ENCODE results near the gene COL6A6.

Gene COL6A6

DNA sequence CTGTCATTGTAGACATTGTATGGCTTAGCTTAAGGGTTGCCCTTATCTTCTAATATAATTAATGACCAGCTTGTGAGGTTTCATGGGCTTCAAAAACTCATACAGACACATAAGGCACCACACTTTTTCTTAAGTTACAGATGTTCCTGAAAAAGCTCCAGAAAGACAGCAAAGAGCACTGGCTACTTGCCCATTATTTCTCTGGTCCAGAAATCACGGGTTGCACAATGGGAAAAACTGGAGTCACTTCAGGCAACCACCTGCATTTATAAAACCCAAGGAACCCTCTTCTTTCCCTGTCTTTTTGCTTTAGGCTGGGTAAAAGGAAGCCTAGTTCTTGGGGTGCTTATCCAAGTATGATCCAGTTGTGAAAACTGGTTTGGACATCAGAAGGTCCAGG, 2.3 kb upstream of the COL6A6 start:
- TF ChIP-seq, protein P1, sequence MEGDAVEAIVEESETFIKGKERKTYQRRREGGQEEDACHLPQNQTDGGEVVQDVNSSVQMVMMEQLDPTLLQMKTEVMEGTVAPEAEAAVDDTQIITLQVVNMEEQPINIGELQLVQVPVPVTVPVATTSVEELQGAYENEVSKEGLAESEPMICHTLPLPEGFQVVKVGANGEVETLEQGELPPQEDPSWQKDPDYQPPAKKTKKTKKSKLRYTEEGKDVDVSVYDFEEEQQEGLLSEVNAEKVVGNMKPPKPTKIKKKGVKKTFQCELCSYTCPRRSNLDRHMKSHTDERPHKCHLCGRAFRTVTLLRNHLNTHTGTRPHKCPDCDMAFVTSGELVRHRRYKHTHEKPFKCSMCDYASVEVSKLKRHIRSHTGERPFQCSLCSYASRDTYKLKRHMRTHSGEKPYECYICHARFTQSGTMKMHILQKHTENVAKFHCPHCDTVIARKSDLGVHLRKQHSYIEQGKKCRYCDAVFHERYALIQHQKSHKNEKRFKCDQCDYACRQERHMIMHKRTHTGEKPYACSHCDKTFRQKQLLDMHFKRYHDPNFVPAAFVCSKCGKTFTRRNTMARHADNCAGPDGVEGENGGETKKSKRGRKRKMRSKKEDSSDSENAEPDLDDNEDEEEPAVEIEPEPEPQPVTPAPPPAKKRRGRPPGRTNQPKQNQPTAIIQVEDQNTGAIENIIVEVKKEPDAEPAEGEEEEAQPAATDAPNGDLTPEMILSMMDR (conservative IDR thresholded peaks at IDR 0.05; ENCODE audit: low read depth, low read length): no peak
- DNase-seq (ENCODE audit: low read depth): no peak
- H3K4me3 ChIP-seq (ENCODE audit: low read length): no peak overlapping the region

DNA sequence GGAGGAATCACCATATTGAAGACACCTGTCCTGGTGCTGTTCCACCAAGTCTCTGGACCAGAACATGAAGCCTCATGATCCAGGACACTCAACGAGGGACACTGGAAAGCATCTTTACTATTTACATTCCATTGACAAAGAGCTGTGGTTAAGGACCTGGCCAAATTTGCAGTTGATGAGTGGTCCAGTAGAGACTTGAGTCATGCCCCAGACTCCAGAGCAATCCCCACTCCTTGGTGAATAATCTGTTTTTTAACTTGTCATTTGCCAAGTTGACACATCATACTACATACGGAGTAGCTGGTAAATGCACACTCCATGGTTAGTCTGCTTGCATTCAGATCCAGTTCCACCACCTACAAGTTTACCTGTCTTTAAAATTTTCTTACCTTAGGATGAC, 1.2 kb upstream of the COL6A6 start:
- TF ChIP-seq, protein P1 (conservative IDR thresholded peaks at IDR 0.05; ENCODE audit: low read depth, low read length): no peak
- no peak for DNase-seq (ENCODE audit: low read depth)
- H3K4me3 ChIP-seq (ENCODE audit: low read length): no peak overlapping the region

DNA sequence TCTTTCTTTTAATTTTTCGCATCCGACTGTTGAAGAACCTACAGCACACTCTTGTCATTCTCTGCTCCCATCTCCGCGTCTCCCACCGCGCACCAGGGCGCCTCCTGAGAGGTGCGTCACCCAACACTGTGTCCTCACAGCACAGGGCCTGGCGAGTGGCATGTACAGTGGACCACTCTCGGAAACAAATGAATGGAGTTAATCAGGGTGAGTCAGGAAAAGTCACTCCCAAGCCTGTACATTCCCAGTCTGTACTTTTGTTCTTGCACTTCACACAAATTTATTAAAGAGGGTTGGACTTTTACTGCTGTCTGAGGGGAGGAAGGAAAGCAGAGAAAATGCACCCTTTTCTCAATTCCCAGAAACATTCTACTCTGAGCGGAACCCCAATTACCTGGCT, 625 bp downstream of the COL6A6 start:
- H3K4me3 ChIP-seq (ENCODE audit: low read length): no peak overlapping the region
- TF ChIP-seq, protein P1 (conservative IDR thresholded peaks at IDR 0.05; ENCODE audit: low read depth, low read length): no peak
- no peak for DNase-seq (ENCODE audit: low read depth)

DNA sequence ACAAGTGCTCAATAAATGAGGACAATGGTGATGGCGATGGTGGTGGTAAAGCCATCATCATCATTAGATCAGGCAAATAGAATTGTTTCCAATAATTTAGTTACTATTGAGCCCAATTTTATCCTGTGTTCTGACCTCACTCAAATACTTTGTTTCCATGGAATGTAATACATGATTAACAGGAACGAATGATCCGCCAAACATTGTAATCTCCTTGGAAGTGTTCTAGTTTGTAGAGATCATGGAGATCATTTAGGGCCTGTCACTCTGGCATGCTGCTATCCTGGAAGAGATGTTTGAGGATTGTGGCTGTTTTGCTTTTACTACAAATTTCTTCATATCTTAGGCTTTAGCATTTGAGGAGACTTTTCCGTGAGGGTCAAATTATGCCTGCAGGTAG, 2.8 kb downstream of the COL6A6 start:
- TF ChIP-seq, protein P1 (conservative IDR thresholded peaks at IDR 0.05; ENCODE audit: low read depth, low read length): no peak
- DNase-seq (ENCODE audit: low read depth): no peak
- H3K4me3 ChIP-seq (ENCODE audit: low read length): no peak overlapping the region

DNA sequence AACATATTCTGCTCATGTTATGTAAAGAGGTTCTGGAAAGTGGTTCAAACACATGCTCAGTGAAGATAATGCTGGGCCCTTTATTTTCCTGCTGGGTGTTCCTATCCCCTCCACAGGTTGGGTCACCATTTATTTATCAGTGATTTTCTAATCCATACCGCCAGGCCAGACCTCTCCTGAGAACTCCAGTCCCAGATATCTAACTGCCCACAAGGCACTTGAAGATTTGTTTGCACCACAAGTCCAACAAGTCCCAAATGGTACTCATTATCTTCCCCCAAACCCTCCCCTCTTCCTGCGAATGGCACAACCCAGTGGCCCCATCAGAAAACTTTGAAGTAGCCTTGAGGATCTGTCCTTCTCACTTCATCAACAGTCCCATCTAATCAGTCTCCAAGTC, 5.4 kb downstream of the COL6A6 start:
- no peak overlapping the region for H3K4me3 ChIP-seq (ENCODE audit: low read length)
- no peak for DNase-seq (ENCODE audit: low read depth)
- TF ChIP-seq, protein P1 (conservative IDR thresholded peaks at IDR 0.05; ENCODE audit: low read depth, low read length): no peak

DNA sequence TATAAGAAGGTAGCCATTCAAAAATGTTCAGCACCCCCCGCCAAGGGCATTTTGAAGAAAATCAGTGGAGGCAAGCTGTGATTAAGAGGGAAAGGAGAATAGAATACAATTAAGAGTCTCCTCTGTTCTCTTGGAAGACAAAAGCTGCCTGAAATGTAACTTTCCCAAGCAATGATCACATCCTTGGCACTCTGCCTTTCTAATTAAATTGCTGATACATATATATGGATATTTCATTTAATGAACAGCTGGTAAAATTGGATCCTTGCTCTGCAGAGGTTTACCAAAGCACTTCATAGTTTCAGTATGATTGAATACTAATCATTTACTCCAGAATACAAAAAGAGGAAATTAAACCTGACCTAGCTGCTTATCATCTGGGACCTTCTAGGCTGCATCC, 10.4 kb downstream of the COL6A6 start:
- DNase-seq (ENCODE audit: low read depth): no peak
- H3K4me3 ChIP-seq (ENCODE audit: low read length): no peak overlapping the region
- TF ChIP-seq, protein P1 (conservative IDR thresholded peaks at IDR 0.05; ENCODE audit: low read depth, low read length): no peak

DNA sequence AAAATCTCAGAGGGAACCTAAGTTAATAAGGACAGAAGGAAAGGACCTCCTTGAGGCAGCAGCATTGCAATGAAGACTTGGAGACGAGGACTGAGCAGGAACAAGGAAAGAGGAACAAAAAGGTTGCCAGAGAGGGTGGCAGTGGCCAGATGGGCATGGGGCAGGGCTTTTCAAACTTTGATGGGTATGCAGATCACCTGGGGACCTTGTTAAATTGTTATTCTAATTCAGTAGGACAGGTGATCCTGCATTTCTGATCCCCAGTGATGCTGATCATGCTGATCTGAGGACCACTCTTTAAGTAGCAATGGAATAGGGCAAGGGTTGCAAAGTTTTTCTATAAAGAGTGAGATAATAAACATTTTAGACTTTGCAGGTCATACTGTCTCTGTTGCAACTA, 11.1 kb downstream of the COL6A6 start:
- no peak for DNase-seq (ENCODE audit: low read depth)
- TF ChIP-seq, protein P1 (conservative IDR thresholded peaks at IDR 0.05; ENCODE audit: low read depth, low read length): no peak
- no peak overlapping the region for H3K4me3 ChIP-seq (ENCODE audit: low read length)
